Central memory CD8-positive, alpha-beta T cell (primary cell): Measurements from ENCODE around the gene ABHD14A.
"Not testable (repeated sequence)": the region's sequence is repeated elsewhere in the genome, so short reads cannot be mapped to it uniquely, and the experiment has no call there.

Source experiments
- ATAC-seq: fragments of 150-1000 bp; cut with Tn5 transposase; replicated peaks from 2 replicates; pipeline ENCODE4 v1.10.0; 2022; ENCODE audit warnings: mild to moderate bottlenecking, moderate FRiP score, moderate number of reproducible peaks; ENCODE audit not compliant: poor library complexity, severe bottlenecking; ENCODE audit errors: extremely low read depth
- DNase-seq, 2 donors: peaks; one replicate each; pipeline ENCODE4 v3.0.0; 2021; ENCODE audit warnings: low spot score in 2 of 2
- H3K27ac Mint-ChIP-seq: one replicate; pipeline ENCODE4 v1.8.0; 2022; ENCODE audit warnings: low read depth, mild to moderate bottlenecking, moderate library complexity, mixed read lengths
- H3K27me3 Mint-ChIP-seq: one replicate; pipeline ENCODE4 v1.8.0; 2022; ENCODE audit warnings: mixed read lengths
- H3K36me3 Mint-ChIP-seq: one replicate; pipeline ENCODE4 v1.8.0; 2022; ENCODE audit warnings: mild to moderate bottlenecking, moderate library complexity, mixed read lengths; ENCODE audit not compliant: insufficient read depth
- H3K4me1 Mint-ChIP-seq: one replicate; pipeline ENCODE4 v1.8.0; 2022; ENCODE audit warnings: mixed read lengths
- H3K4me3 Mint-ChIP-seq: one replicate; pipeline ENCODE4 v1.8.0; 2022; ENCODE audit warnings: mild to moderate bottlenecking, moderate library complexity, mixed read lengths
- H3K9me3 Mint-ChIP-seq: one replicate; pipeline ENCODE4 v1.8.0; 2022; ENCODE audit warnings: mixed read lengths

ABHD14A gene

GRCh38 chr3:51987568-51987967 lies 12.7 kb downstream of the ABHD14A start:
- Mint-ChIP-seq H3K4me3 (no peak overlapping the region), H3K27me3 (no peaks in the 10 kb centered on the region), H3K9me3 (no peaks in the 10 kb centered on the region), H3K27ac (peak overlapping the region; percentile 45), H3K4me1 (peaks cover 18% of the 10 kb centered on the region), H3K36me3 (peaks cover 3% of the 10 kb centered on the region)
- DNase-seq (no peak), ATAC-seq (no peak)

GRCh38 chr3:51988286-51989146 lies 13.7 kb downstream of the ABHD14A start:
- Mint-ChIP-seq H3K27me3 (no peaks in the 10 kb centered on the region), H3K9me3 (no peaks in the 10 kb centered on the region), H3K4me1 (peaks cover 10% of the 10 kb centered on the region), H3K36me3 (peaks cover 8% of the 10 kb centered on the region), H3K27ac (peak overlapping the region; percentile 78), H3K4me3 (no peak overlapping the region)
- ATAC-seq (no peak), DNase-seq (no peak)

GRCh38 chr3:51990501-51990971 lies 15.7 kb downstream of the ABHD14A start:
- H3K27me3 Mint-ChIP-seq, DNase-seq, H3K9me3 Mint-ChIP-seq, ATAC-seq, H3K27ac Mint-ChIP-seq, H3K4me3 Mint-ChIP-seq: not testable (repeated sequence)
- Mint-ChIP-seq H3K36me3 (peaks cover 11% of the 10 kb centered on the region), H3K4me1 (peaks cover 19% of the 10 kb centered on the region)

- Mint-ChIP-seq H3K4me3 (no peak overlapping the region), H3K27me3 (no peaks in the 10 kb centered on the region), H3K36me3 (peaks cover 14% of the 10 kb centered on the region), H3K4me1 (peaks cover 23% of the 10 kb centered on the region), H3K9me3 (no peaks in the 10 kb centered on the region), H3K27ac (no peak overlapping the region)
- ATAC-seq (no peak), DNase-seq (no peak)
Measured at GRCh38 chr3:51992017-51992682, 17.3 kb downstream of the ABHD14A start.

GRCh38 chr3:51993657-51994056 lies 18.8 kb downstream of the ABHD14A start:
- H3K27ac Mint-ChIP-seq, H3K27me3 Mint-ChIP-seq, ATAC-seq, DNase-seq, H3K9me3 Mint-ChIP-seq, H3K4me3 Mint-ChIP-seq: not testable (repeated sequence)
- Mint-ChIP-seq H3K36me3 (peaks cover 14% of the 10 kb centered on the region), H3K4me1 (peaks cover 23% of the 10 kb centered on the region)

- DNase-seq (no peak), ATAC-seq (no peak)
- H3K4me1 Mint-ChIP-seq, result peaks cover 23% of the 10 kb centered on the region
- H3K36me3 Mint-ChIP-seq, result peaks cover 14% of the 10 kb centered on the region
- H3K27me3 Mint-ChIP-seq, result no peaks in the 10 kb centered on the region
- no peaks in the 10 kb centered on the region for H3K9me3 Mint-ChIP-seq
- peak overlapping the region; percentile 98 for H3K27ac Mint-ChIP-seq
- peak overlapping the region; percentile 95 for H3K4me3 Mint-ChIP-seq
Measured at GRCh38 chr3:51994530-51994929, 19.7 kb downstream of the ABHD14A start.

GRCh38 chr3:51995346-51996163 lies 20.7 kb downstream of the ABHD14A start, which contains the start of gene RPL29:
Gene RPL29 (minus strand): TSS chr3:51995895. CDS start chr3:51995461, 434 bp downstream.
- ATAC-seq, result peak; percentile 91
- H3K9me3 Mint-ChIP-seq, result no peaks in the 10 kb centered on the region
- H3K27ac Mint-ChIP-seq, result peak within 1 kb of the TSS; percentile 98
- peaks cover 14% of the 10 kb centered on the region for H3K36me3 Mint-ChIP-seq
- H3K27me3 Mint-ChIP-seq, result no peaks in the 10 kb centered on the region
- H3K4me3 Mint-ChIP-seq, result peak within 1 kb of the TSS; percentile 95
- peaks cover 23% of the 10 kb centered on the region for H3K4me1 Mint-ChIP-seq
- DNase-seq, result peak; percentile 86 to 89

- peaks cover 31% of the 10 kb centered on the region for H3K4me1 Mint-ChIP-seq
- H3K36me3 Mint-ChIP-seq, result peaks cover 14% of the 10 kb centered on the region
- H3K9me3 Mint-ChIP-seq, result no peaks in the 10 kb centered on the region
- no peaks in the 10 kb centered on the region for H3K27me3 Mint-ChIP-seq
- no peak overlapping the region for H3K27ac Mint-ChIP-seq
- H3K4me3 Mint-ChIP-seq, result peak overlapping the region; percentile 2
- ATAC-seq (no peak), DNase-seq (no peak)
Measured at GRCh38 chr3:51997172-51997571, 22.3 kb downstream of the ABHD14A start.

- Mint-ChIP-seq H3K36me3 (peaks cover 10% of the 10 kb centered on the region), H3K4me1 (peaks cover 26% of the 10 kb centered on the region), H3K4me3 (no peak overlapping the region), H3K27me3 (no peaks in the 10 kb centered on the region), H3K27ac (no peak overlapping the region), H3K9me3 (no peaks in the 10 kb centered on the region)
- DNase-seq, result no peak
- ATAC-seq, result no peak
Measured at GRCh38 chr3:51997935-51998596, 23.2 kb downstream of the ABHD14A start.

GRCh38 chr3:51998774-51999173 lies 23.9 kb downstream of the ABHD14A start:
- ATAC-seq, result no peak
- Mint-ChIP-seq H3K27ac (no peak overlapping the region), H3K27me3 (no peaks in the 10 kb centered on the region)

GRCh38 chr3:51999846-52000245 lies 25.0 kb downstream of the ABHD14A start:
- Mint-ChIP-seq H3K9me3 (no peaks in the 10 kb centered on the region), H3K27me3 (no peaks in the 10 kb centered on the region), H3K36me3 (peaks cover 4% of the 10 kb centered on the region), H3K4me1 (peaks cover 19% of the 10 kb centered on the region), H3K27ac (no peak overlapping the region), H3K4me3 (no peak overlapping the region)
- ATAC-seq (no peak), DNase-seq (no peak)

More at GRCh38 chr3:51998774-51999173, 23.9 kb downstream of the ABHD14A start:
- Mint-ChIP-seq H3K4me3 (no peak overlapping the region), H3K9me3 (no peaks in the 10 kb centered on the region), H3K36me3 (peaks cover 8% of the 10 kb centered on the region), H3K4me1 (peaks cover 26% of the 10 kb centered on the region)
- DNase-seq, result no peak
